Amniotic stem cell (primary cell): Measurements from ENCODE around the gene PAPSS2.
"Not testable (repeated sequence)": the region's sequence is repeated elsewhere in the genome, so short reads cannot be mapped to it uniquely, and the experiment has no call there.

Experiments
- DNase-seq: peaks from one replicate; lab custom pipeline; 2025; lab: John Stamatoyannopoulos, UW

Gene PAPSS2

DNA sequence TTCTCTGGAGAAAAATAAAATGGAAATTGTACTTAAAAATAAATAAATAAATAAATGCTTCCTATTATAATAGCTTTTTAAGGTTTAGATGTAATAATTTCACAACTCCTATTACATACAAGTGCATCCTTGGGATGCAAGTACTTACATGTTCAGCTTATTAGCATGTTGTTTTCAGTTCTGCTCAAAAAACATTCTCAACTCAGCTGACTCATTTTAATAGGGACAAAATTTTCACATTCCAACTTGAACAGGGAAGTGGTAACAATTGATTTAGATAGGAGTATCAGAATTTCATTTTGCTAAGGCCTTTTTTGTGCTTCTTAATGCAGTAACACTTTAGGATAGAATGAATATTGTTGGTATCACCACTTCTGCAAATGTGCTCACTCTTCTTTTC, 16.7 kb upstream of the PAPSS2 start:
- no peak for DNase-seq

DNA sequence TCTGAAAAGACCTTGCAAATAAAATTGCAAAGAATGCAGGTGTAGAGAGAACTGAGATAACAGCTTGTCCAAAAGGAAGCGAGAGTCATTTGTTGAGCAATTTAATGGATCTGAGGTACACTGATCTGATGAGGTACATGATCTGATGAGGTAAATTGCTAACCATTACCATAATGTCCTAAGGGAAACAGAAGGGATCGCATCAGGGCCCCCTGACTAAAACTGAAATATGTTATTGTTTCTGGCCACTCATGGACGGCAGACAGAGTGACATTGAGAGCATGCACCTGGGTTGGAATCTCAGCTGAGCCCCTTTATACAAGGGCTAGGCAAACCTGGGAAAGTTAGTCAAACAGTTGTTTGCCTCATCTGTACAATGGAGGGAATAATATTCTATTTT, 15.8 kb upstream of the PAPSS2 start:
- no peak for DNase-seq

GRCh38 chr10:87644500-87644899, 15.2 kb upstream of the PAPSS2 start:
- DNase-seq: not testable (repeated sequence)

DNA sequence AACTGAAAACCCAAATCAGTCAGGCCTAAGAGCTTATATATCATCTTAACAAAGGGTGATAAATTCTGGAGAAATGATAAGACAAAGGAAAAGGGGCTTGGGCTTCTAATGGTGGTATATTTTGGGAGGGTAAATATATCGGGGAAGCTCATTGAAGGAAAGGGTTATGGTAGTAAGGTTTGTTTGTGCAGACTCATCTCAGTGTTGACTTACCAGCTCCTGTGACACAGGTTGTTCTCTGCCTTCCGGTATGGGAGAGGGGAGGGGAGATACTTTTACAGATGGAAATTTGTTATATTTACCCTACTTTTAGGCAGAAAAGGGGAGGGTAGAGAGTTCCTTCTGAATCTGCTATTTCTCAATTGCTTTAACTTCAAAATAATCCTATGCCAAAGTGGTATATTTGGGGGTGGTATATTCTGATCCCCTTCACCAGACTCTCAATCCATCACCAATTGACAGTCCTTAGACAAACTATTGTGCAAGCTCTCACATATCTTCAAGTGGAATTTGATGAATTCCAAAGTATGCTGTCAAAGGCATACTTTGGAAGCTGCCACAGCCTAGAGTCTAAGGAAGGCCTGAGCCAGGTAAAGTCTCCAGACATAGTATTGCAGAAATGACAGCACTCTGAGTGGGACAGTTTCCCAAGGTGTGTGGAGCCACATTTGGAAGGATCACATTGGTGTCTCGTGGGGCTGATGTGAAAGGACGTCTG, 13.3 kb upstream of the PAPSS2 start:
- DNase-seq: no peak

DNA sequence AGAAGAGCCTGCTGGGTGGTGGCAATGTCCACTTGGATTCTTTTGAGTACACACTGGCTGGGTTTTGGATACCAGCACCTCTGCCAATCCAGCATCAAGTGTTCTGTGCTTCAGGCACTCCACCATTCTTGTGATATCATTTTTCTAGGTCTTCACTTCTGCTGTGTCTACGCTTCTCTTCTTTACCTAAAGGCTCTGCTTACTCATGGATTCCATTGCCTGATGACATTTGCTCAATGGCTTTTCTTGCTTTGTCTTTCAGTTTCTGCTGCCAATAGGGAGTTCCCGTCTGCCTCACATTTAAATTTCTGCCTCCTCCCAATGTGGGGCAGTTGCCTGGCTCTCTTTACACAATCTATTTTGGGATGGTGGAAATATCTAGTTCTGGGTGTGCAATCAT, 12.7 kb upstream of the PAPSS2 start:
- no peak for DNase-seq

DNA sequence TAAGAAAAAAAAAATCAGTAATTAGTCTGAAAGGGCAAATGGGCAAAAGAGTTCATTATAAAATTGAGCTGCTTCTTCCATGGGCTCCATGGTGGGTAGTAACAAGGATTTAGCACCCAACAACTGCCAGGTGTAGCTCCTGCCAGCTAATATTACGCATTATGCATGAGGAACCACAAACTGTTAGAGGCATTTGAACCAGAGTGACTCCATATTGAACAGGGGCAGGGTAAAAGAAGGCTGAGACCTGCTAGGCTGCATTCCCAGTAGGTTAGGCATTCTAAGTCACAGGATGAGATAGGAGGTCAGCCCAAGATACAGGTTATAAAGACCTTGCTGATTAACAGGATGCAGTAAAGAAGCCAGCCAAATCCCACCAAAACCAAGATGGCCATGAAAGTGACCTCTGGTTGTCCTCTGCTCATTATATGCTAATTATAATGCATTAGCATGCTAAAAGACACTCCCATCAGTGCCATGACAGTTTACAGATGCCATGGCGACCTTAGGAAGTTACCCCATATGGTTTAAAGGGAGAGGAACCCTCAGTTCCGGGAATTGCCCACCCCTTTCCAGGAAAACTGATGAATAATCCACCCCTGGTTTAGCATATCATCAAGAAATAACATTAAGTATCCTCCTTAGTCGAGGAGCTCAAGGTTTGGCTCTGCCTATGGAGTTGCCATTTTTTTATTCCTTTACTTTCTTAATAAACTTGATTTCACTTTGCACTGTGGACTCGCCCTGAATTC, 8.7 kb upstream of the PAPSS2 start:
- DNase-seq: no peak

GRCh38 chr10:87651801-87652200, 7.9 kb upstream of the PAPSS2 start:
- DNase-seq: no peak

GRCh38 chr10:87652261-87652660, 7.4 kb upstream of the PAPSS2 start:
- DNase-seq: no peak

- DNase-seq: no peak
These were observed 5.5 kb upstream of the PAPSS2 start for GRCh38 chr10:87654212-87654611.

- DNase-seq: no peak
These were observed 3.1 kb upstream of the PAPSS2 start for GRCh38 chr10:87656431-87657072.

DNA sequence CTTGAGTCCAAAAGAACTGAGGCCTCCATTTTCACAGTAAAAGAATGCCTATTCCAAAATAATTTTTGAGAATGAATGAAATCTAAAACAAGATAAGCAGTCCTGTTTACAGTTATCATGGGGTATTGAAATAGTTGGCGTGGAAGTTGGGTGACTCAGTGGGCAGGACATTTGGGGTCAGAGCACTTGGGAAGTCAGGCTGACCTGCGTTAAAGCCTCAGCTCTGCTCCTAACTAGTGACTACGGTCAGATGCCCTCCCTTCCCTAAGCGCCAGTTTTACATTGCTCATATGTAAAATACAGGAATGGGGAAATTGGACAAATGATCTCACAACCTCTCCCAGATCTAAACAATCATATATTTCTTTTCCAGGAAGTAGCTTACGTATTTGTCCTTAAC, 2.3 kb upstream of the PAPSS2 start:
- DNase-seq: no peak

GRCh38 chr10:87658321-87658795, 1.3 kb upstream of the PAPSS2 start:
- DNase-seq: no peak

DNA sequence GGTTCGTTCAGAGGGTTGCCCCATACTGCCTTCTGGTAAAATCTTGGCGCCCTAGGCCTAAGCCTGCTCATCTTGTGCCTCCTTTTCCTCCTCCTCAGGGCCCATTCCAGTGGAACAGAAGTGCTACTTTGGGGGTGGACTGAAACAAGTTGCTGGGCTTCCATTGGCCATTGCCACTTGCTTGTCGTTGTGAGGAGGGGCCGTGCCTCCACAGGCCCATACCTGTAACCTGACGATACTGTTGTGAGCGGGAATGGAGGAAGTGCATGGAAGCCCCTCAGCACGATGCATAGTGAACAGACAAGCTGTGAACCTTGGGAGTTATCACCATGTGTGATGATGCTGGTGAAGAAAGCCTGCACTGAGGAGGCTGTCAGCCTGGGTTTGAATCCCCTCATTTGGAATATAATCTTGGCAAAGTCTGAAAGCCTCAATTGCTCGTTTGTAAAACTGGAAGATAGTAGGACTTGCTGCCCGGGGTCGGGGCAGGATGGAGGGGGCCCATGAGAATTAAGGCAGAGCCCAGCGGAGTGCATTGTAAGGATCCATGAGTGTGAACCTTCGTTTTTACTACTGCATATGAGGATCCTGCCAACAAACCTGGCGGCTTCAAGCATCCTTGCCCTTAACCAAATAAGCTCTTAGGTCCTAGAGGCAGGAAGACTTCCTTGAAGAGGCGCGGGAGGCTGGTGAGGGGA, 671 bp upstream of the PAPSS2 start:
- DNase-seq: no peak

DNA sequence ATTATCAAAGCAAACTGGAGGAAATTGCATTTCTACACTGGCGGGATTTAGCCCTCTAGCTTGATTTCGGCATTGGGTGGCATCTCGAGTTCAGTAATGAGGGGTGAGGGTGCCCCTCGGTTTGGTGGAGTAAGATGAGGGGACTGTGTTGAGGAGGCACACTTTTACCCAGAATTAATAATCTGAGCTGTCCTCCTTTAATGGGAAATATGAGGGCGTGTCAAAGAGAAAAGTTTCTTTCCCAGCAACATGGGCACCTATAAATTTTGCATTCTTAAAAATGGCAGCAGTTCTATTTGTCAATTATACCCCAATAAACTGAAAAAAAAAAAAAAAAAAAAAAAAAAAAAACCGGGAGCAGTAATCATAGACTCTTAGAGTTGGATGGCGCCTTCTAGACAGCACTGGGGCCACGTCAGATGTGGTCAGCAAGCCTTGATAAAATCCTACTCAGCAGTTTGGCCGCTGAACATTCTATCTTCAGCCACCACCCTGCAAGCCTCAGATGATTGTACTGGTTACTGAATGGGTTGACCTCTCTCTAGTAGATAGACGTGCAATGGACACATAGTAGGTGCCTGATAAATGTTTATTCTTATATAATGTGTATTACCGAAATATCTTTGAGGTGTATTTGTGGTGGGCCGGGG, 931 bp downstream of the PAPSS2 start:
- no peak for DNase-seq

GRCh38 chr10:87661861-87662785, 2.4 kb downstream of the PAPSS2 start:
- peak; percentile 35 for DNase-seq

DNA sequence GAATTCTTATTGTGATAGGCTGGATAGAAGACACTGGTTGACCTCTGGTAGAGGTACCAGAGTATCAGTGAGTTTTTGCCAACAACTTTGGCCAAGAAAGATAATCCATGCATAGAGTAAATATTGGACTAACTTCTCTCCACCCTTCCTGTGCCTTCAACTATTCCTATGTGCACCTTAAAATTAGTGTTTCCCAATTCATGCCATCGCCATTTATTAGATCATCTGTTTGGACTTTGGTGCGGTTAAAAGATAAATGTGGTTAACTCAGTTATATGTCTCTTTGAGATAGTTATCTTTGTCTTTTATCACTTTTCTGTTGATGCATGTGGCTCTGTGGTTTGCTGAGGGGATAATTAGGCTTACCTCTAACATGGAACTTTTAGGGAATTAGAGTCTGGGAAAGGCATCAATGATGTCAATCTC, 4.6 kb downstream of the PAPSS2 start:
- no peak for DNase-seq

DNA sequence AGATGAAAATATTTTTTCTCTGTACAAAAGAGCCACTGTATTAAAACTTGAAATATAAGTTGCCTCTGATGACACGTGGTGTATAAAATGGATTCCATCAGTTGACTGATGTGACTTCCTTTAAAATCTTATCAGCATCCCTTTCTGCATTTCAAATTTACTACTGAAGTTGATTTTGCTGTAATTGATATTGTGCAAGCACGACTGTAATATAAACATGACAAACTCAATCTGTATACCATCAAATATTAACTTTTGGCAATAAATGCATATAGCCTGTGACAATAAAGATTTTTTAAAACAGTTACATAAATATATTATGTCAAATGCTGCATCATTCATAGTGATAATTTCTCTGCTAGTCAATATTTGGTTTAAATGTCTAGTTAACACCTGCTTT, 7.8 kb downstream of the PAPSS2 start:
- no peak for DNase-seq

- no peak for DNase-seq
These were observed 8.8 kb downstream of the PAPSS2 start for GRCh38 chr10:87668324-87669074.

GRCh38 chr10:87669752-87670151, 10.1 kb downstream of the PAPSS2 start:
- no peak for DNase-seq

- no peak for DNase-seq
These were observed 10.9 kb downstream of the PAPSS2 start for GRCh38 chr10:87670586-87670985.
